Astrocyte of the spinal cord (primary cell): Measurements from ENCODE around the gene NSMCE4A.
"Not testable (repeated sequence)": the region's sequence is repeated elsewhere in the genome, so short reads cannot be mapped to it uniquely, and the experiment has no call there.

ENCODE experiments used
- DNase-seq: peaks from one replicate; pipeline ENCODE4 v3.0.0; 2011; ENCODE audit warnings: low read depth, low spot score
- H3K4me3 ChIP-seq: 2 replicates; pipeline ENCODE4 v1.5.1; 2011; ENCODE audit warnings: low read depth, mild to moderate bottlenecking, low read length, moderate library complexity
- in situ Hi-C: cut with HindIII; loops from 2 replicates; pipeline ENCODE4 v1.10.0; 2017; ENCODE audit warnings: low sequenced_read_pairs
- TF ChIP-seq, protein P1 (sequence below): IDR thresholded peaks from 2 replicates; pipeline ENCODE4 v1.5.1; 2012; ENCODE audit warnings: low read depth, mild to moderate bottlenecking, low read length, inconsistent platforms

Gene NSMCE4A

DNA sequence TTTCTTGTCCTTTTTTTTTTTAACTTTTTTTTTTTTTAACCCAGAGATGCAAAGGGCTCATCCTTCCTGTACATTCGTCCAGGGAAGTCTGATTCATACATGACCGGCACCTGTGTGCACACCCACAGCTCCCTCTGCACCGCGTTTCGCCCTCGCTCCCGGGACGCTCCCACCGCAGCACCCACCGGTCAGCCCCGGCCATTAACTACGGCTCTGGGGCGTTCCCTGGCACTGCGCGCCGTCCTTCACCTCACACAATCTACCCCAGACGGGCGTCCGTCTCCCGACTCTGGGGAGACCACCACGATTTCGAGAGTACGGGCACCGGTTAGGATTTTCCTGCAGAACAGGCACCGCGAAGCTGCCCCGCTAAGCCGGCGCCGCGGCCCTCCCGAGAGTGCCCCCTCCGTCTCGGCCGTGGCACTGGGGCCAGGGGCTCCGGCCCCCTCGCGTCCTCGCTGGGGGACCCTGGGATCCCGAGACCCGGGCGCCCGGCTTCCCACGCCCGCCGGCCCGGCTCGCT lies 47.6 kb downstream of the NSMCE4A start:
- in situ Hi-C loops = no loop called here
- DNase-seq = peak; percentile 47
- TF ChIP-seq, protein P1, sequence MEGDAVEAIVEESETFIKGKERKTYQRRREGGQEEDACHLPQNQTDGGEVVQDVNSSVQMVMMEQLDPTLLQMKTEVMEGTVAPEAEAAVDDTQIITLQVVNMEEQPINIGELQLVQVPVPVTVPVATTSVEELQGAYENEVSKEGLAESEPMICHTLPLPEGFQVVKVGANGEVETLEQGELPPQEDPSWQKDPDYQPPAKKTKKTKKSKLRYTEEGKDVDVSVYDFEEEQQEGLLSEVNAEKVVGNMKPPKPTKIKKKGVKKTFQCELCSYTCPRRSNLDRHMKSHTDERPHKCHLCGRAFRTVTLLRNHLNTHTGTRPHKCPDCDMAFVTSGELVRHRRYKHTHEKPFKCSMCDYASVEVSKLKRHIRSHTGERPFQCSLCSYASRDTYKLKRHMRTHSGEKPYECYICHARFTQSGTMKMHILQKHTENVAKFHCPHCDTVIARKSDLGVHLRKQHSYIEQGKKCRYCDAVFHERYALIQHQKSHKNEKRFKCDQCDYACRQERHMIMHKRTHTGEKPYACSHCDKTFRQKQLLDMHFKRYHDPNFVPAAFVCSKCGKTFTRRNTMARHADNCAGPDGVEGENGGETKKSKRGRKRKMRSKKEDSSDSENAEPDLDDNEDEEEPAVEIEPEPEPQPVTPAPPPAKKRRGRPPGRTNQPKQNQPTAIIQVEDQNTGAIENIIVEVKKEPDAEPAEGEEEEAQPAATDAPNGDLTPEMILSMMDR = no peak
- H3K4me3 ChIP-seq = peak overlapping the region; percentile 86

DNA sequence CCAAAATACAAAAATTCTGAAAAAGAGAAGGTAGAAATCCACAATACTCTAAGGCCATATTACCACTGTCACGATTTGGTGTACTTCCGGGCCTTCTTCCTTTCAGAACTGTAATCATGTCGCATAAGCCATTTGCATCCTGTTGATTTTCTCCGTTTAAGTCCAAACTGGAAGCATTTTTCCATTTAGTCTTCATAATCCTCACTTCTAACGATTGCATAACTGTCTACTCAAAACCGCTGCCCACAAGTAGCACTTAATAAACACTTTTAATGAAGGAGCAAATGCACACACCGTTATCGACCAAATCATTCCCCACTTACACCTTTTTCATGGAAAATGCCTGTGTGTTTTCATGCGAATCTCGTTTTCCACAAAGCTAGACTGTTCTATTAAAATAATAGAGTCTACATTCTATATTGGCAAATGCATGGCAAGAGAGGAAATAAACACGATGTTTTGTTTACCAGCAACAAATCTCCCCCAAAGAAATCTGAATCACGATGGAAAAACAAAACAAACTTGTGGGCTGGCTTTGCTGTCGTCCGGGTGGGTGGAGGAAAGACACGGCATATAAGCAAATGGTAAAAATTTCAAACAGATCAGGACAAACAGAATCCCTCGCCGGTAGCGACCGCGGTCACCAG lies 48.2 kb downstream of the NSMCE4A start:
- H3K4me3 ChIP-seq = peak overlapping the region; percentile 86
- TF ChIP-seq, protein P1 = no peak
- in situ Hi-C loops = no loop called here
- DNase-seq = peak; percentile 16

DNA sequence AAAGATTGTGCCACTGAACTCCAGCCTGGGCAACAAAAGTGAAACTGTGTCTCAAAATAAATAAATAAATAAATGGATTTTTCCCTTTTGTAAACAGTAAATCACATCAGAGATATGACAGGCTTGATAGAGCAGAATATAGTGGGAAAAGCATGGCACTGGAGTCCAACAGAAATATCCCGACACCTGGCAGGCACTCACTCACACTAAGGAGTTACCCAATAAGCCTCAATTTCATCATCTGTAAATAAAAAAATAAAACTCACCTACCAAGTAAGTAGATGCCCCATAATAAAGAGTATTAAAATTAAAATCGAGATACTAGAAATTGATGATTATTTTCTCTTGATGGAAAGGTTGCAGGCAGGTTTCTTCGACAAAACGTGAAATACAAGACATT lies 48.9 kb downstream of the NSMCE4A start:
- in situ Hi-C loops = no loop called here
- no peak for DNase-seq
- TF ChIP-seq, protein P1 = no peak
- no peak overlapping the region for H3K4me3 ChIP-seq

DNA sequence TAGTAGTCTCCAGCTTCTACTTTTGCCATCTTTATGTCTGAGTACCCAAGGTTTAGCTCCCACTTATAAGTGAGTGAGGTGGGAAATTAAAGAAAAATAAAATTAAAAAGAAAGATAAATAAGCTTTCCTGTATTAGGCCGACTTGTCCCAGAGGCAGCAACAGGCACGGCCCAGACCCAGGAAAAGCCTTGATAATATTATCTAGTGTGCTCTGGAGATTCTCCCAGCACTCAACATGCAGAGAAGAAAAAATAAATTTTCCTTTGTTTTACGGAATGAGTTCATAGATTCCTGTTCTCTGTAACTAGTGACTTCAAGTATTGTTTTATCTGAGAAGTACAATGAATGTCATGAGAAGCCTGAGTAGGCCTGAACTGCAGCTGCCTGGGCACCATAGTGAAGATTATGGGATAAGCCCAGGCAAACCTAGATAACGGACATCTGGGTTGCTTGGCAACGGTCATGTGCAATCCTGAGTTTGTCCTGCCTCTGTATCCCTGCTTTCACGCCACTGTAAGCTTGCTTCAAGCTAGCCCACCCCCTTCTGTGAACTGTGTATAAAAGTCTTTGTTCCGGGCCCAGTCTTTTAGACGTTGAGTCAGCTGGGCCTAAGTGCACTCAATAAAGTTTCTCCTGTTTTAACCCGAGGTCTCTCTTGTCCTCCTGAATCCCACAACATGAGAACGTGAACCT lies 53.6 kb downstream of the NSMCE4A start:
- in situ Hi-C loops = no loop called here
- no peak overlapping the region for H3K4me3 ChIP-seq
- DNase-seq = no peak
- TF ChIP-seq, protein P1 = no peak

DNA sequence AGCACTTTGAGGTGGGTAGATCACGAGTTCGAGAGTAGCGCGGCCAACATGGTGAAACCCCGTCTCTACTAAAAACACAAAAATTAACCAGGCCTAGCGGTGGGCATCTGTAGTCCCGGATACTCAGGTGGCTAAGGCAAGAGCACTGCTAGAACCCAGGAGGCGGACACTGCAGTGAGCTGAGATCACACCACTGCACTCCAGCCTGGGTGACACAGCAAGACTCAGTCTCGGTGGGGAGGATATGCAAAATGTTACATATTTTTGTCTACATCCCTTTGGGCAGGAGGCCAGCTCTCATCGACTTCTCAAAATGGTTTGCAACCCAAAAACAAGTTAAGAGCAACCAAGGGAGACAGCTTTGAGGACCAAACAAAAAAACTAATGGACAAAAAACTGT lies 55.4 kb downstream of the NSMCE4A start:
- no peak overlapping the region for H3K4me3 ChIP-seq
- DNase-seq = no peak
- in situ Hi-C loops = no loop called here
- TF ChIP-seq, protein P1 = no peak

DNA sequence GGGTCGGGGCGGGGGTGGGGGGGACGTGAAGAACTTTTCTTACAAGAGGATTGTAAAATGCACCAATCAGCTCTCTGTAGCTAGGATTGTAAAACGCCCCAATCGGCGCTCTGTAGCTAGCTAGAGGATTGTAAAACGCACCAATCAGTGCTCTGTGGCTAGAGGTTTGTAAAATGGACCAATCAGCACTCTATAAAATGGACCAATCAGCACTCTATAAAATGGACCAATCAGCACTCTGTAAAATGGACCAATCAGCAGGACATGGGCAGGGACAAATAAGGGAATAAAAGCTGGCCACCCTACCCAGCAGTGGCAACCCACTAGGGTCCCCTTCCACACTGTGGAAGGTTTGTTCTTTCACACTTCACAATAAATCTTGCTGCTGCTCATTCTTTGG lies 56.2 kb downstream of the NSMCE4A start:
- in situ Hi-C loops, H3K4me3 ChIP-seq, DNase-seq: not testable (repeated sequence)

DNA sequence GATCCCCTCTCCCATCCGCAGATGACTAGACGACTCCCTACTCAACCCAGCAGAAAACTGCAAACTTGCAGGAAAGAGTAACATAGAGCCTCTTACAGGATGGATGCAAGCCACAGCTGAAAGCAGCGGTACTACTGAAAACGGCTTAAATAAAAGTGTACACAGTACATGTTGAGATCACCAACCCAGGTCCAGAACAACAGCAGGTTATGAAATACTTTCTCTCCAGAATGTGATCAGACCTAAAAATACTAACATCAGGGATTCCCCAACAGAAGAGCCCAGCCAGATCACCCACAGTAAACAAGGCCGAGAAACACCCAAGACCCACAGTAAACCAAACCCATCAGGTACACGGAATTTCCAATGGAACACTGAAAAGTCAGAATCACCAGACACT lies 60.4 kb downstream of the NSMCE4A start:
- no peak overlapping the region for H3K4me3 ChIP-seq
- in situ Hi-C loops = no loop called here
- TF ChIP-seq, protein P1 = no peak
- DNase-seq = no peak
